Esophagus squamous epithelium (tissue), 5 donors: ENCODE results near the gene CAPN11. TPM values are rescaled to one million over a fixed set of nuclear protein-coding genes. Genes with fewer than 3 reads are reported as not detected.

Experiments
- DNase-seq: peaks from one replicate; lab custom pipeline; 2025; lab: John Stamatoyannopoulos, UW
- H3K27ac ChIP-seq, 4 donors: fragments of 200-600 bp; sonication (generic); one replicate each; pipeline ENCODE4 v1.5.1; 2016 to 2019; ENCODE audit warnings: mild to moderate bottlenecking in 1 of 4
- H3K27me3 ChIP-seq, 4 donors: fragments of 200-600 bp; sonication (generic); 1 replicate in 3 of 4; 2 replicates in 1 of 4; pipeline versions ENCODE4 v1.5.1 to v1.6.0; 2017 to 2021; ENCODE audit warnings: antibody characterized with exemption in 1 of 4
- H3K36me3 ChIP-seq, 3 donors: fragments of 200-600 bp; sonication (generic); one replicate each; pipeline ENCODE4 v1.5.1; 2016 to 2019
- H3K4me1 ChIP-seq, 3 donors: fragments of 200-600 bp; sonication (generic); one replicate each; pipeline ENCODE4 v1.5.1; 2017 to 2019
- H3K4me3 ChIP-seq, 4 donors: fragments of 200-600 bp; sonication (generic); 1 replicate in 3 of 4; 2 replicates in 1 of 4; pipeline ENCODE4 v1.5.1; 2016 to 2019; ENCODE audit warnings: mild to moderate bottlenecking in 2 of 4, moderate library complexity in 1 of 4
- H3K9me3 ChIP-seq, 3 donors: fragments of 200-600 bp; sonication (generic); one replicate each; pipeline ENCODE4 v1.5.1; 2016 to 2019
- POLR2A ChIP-seq, 4 donors: fragments of 450-650 bp; IDR thresholded peaks; one replicate each; pipeline ENCODE4 v1.6.1; 2017; ENCODE audit warnings: antibody characterized with exemption in 4 of 4, mild to moderate bottlenecking in 4 of 4, moderate library complexity in 3 of 4
- WGBS, 2 donors: methylation state at CpG; one replicate each; pipeline ENCODE4 v1.1.5; 2018; 5-methylcytosine and 5-hydroxymethylcytosine counted together
- intact Hi-C: fragments of 100-400 bp; cut with DNase I; formaldehyde crosslinking; loops from one replicate; pipeline ENCODE4 v1.15.0; 2022
- small RNA-seq, 4 donors: library from RNA; depleted of rRNA; stranded (forward); fragments of <200 nt; gene quantifications; one replicate each; pipeline ENCODE3, GENCODE V24; 2016
- total RNA-seq, 4 donors: library from RNA; depleted of rRNA; stranded (reverse); fragments of >200 nt; gene quantifications; one replicate each; pipeline ENCODE4 v1.1.0, GENCODE V29; 2016
- TF ChIP-seq, protein P1 (sequence below), 6 experiments: fragments of 450-650 bp in 4 of 6; fragments of 200-600 bp in 2 of 6; sonication (generic) in 2 of 6; IDR thresholded peaks; one replicate each; pipeline ENCODE4 v1.5.1; 2016 to 2019; ENCODE audit warnings: antibody characterized with exemption in 6 of 6, mild to moderate bottlenecking in 4 of 6, moderate library complexity in 4 of 6
- donor health status: DM: yes; HTN: yes; CAD: no.

CAPN11 gene
- total RNA-seq, 4 donors from 2014 or later: 0.57 to 1.00 TPM; not detected in 2

DNA sequence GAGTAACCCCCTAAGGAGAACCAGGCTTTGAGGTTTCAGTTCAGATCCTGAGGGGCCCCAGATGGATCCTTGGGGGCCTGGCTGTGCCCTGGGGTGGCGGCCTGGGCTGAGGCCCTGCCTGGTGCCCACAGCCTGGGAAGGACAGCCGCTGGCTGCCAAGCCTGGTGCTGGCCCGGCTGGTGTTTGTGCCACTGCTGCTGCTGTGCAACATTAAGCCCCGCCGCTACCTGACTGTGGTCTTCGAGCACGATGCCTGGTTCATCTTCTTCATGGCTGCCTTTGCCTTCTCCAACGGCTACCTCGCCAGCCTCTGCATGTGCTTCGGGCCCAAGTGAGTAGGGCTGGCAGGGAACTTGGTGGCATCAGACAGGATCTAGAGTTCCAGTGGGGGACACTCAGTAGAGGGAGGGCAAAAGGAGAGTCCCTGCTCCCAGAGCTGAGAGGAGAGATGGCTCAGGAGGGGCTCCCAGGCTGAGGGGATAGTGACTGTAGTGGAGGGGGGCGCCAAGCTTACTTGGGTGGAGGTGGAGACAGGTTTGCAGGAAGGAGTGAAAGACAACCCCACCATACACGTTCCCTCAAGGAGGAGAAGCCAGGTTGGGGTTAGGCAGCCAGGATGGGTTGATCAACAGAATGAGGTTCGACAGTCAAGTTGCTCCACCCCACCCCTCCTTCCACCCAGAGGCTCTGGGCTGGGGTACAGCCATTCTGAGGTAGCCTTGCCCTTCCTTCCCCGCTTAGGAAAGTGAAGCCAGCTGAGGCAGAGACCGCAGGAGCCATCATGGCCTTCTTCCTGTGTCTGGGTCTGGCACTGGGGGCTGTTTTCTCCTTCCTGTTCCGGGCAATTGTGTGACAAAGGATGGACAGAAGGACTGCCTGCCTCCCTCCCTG is 74.3 kb downstream of the CAPN11 start:
- DNase-seq: no peak

DNA sequence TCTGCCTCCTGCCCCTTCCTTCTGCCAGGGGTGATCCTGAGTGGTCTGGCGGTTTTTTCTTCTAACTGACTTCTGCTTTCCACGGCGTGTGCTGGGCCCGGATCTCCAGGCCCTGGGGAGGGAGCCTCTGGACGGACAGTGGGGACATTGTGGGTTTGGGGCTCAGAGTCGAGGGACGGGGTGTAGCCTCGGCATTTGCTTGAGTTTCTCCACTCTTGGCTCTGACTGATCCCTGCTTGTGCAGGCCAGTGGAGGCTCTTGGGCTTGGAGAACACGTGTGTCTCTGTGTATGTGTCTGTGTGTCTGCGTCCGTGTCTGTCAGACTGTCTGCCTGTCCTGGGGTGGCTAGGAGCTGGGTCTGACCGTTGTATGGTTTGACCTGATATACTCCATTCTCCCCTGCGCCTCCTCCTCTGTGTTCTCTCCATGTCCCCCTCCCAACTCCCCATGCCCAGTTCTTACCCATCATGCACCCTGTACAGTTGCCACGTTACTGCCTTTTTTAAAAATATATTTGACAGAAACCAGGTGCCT is 75.0 kb downstream of the CAPN11 start:
- intact Hi-C loops: no loop called here
- TF ChIP-seq, protein P1, sequence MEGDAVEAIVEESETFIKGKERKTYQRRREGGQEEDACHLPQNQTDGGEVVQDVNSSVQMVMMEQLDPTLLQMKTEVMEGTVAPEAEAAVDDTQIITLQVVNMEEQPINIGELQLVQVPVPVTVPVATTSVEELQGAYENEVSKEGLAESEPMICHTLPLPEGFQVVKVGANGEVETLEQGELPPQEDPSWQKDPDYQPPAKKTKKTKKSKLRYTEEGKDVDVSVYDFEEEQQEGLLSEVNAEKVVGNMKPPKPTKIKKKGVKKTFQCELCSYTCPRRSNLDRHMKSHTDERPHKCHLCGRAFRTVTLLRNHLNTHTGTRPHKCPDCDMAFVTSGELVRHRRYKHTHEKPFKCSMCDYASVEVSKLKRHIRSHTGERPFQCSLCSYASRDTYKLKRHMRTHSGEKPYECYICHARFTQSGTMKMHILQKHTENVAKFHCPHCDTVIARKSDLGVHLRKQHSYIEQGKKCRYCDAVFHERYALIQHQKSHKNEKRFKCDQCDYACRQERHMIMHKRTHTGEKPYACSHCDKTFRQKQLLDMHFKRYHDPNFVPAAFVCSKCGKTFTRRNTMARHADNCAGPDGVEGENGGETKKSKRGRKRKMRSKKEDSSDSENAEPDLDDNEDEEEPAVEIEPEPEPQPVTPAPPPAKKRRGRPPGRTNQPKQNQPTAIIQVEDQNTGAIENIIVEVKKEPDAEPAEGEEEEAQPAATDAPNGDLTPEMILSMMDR (IDR thresholded peaks at IDR 0.05): no peak
- no peak for TF ChIP-seq POLR2A (IDR thresholded peaks at IDR 0.05)

More for the DNA sequence above, 74.3 kb downstream of the CAPN11 start:
- Histone ChIP-seq H3K27me3 (no peaks in the 10 kb centered on the region), H3K36me3 (peaks cover 0 to 48% (median 8%) of the 10 kb centered on the region in 3 donors), H3K27ac (peak overlapping the region; percentile 30 to 93 (median 74)), H3K4me1 (peaks cover 6 to 49% (median 37%) of the 10 kb centered on the region in 3 donors), H3K9me3 (no peaks in the 10 kb centered on the region), H3K4me3 (no peak overlapping the region)
- no peak for TF ChIP-seq POLR2A (IDR thresholded peaks at IDR 0.05)
- TF ChIP-seq, protein P1 (IDR thresholded peaks at IDR 0.05): no peak
- intact Hi-C loops: no loop called here
- WGBS, 2 donors: 76 to 89% methylated on average over 4 to 13 of the region's 16 CpGs

More for the DNA sequence above, 75.0 kb downstream of the CAPN11 start:
- no peaks in the 10 kb centered on the region for H3K27me3 ChIP-seq
- no peak for DNase-seq
- peak overlapping the region; percentile 30 to 93 (median 74) for H3K27ac ChIP-seq
- H3K4me1 ChIP-seq: peaks cover 6 to 55% (median 42%) of the 10 kb centered on the region in 3 donors
- peaks cover 0 to 48% (median 8%) of the 10 kb centered on the region in 3 donors for H3K36me3 ChIP-seq
- 78 to 84% methylated on average over 10 to 14 of the region's 14 CpGs for WGBS, 2 donors
- H3K4me3 ChIP-seq: no peak overlapping the region
- no peaks in the 10 kb centered on the region for H3K9me3 ChIP-seq

Small RNA genes lying within 50 kb of the gene (small RNA-seq; reads per million reads assigned to genes)
- gene RN7SL811P: 0 reads per million in 4 donors

Other genes with a start within 250 kb of the CAPN11 start
- gene MRPL14, start 31.4 kb upstream of the CAPN11 start, total RNA-seq: 10 to 100 TPM; 41.7 to 60.3 (median 53.6) TPM
- 10 to 100 TPM; 27.8 to 56.3 (median 45.5) TPM for gene TMEM63B, start 31.3 kb upstream of the CAPN11 start, total RNA-seq
- gene MYMX, start 58.1 kb downstream of the CAPN11 start, total RNA-seq: not detected
- 10 to 100 TPM; 12.7 to 24.8 (median 22.3) TPM for gene SLC29A1, start 64.8 kb downstream of the CAPN11 start, total RNA-seq
- gene HSP90AB1, start 88.3 kb downstream of the CAPN11 start, total RNA-seq: 100 to 1,000 TPM; 433 to 696 (median 601) TPM
- gene SLC35B2, start 98.7 kb downstream of the CAPN11 start, total RNA-seq: 10 to 100 TPM in 3 of 4 donors, 1 to 10 TPM in 1; 9.7 to 34.4 (median 21.2) TPM
- 10 to 100 TPM in 3 of 4 donors, 1 to 10 TPM in 1; 8.6 to 11.2 (median 10.2) TPM for gene NFKBIE, start 106.7 kb downstream of the CAPN11 start, total RNA-seq
- not detected for gene TMEM151B, start 111.6 kb downstream of the CAPN11 start, total RNA-seq
- gene AARS2, start 154.5 kb downstream of the CAPN11 start, total RNA-seq: 10 to 100 TPM in 3 of 4 donors, 1 to 10 TPM in 1; 9.0 to 21.9 (median 12.2) TPM
- not detected for gene SPATS1, start 183.8 kb downstream of the CAPN11 start, total RNA-seq
- 10 to 100 TPM in 3 of 4 donors, 1 to 10 TPM in 1; 10.0 to 19.3 (median 14.7) TPM for gene CDC5L, start 228.9 kb downstream of the CAPN11 start, total RNA-seq